Measurements from ENCODE around the gene PRAMEF14.
"Not testable (repeated sequence)": the region's sequence is repeated elsewhere in the genome, so short reads cannot be mapped to it uniquely, and the experiment has no call there.

PRAMEF14 gene

DNA sequence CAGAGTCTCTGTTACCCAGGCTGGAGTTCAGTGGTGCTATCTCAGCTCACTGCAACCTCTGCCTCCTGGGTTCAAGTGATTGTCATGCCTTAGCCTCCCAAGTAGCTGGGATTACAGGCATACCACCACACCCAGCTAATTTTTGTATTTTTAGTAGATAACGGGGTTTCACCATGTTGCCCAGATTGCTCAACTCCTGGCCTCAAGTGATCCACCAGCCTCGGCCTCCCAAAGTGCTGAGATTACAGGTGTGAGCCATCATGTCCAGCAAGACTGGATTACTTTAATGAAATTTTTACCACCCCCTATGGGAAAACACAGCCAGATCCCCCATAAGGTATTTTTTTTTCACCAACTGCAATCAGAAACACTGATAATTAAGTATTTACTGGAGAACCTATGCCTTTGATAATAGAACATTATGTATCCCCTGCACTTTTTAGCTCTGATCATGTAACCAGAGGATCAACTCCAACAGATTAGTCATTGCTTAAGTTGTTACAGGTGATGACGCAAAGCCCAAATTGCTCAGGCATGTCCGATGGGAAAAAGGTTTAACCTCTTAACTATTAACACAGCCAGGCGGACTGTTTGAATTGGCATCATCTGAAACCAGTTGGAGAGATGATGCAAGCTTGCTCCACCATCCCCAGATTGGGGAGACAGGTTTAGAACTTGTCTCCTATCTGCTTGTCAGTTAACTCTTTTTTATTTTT, 49.6 kb downstream of the PRAMEF14 start:
- H3K27ac ChIP-seq; H3K4me3 ChIP-seq; DNase-seq (ENCODE audit: low spot score): not testable (repeated sequence)
